ENCODE data around the gene POMGNT1.

POMGNT1 gene

GRCh38 chr1:46181343-46182260 is 16.6 kb downstream of the POMGNT1 start (continued):
- TF ChIP-seq ZBTB26 (tag by site-specific recombination; optimal IDR thresholded peaks at IDR 0.05), result no peak
- no peak for TF ChIP-seq ZBTB20 (tag by site-specific recombination; IDR thresholded peaks at IDR 0.05)
- TF ChIP-seq ZBTB10 (tag by site-specific recombination; IDR thresholded peaks at IDR 0.05), result peak; percentile 21; the same call in 1 of the 2 replicates
- TF ChIP-seq ZNF175 (tag by site-specific recombination; IDR thresholded peaks at IDR 0.05), result no peak
- peak; percentile 57; the same call in 1 of the 2 replicates for TF ChIP-seq ZBTB44 (tag by site-specific recombination; IDR thresholded peaks at IDR 0.05)
- TF ChIP-seq ZNF121 (tag by site-specific recombination; IDR thresholded peaks at IDR 0.05), result no peak
- no peak for TF ChIP-seq PRDM2 (tag by site-specific recombination; IDR thresholded peaks at IDR 0.05; ENCODE audit: borderline replicate concordance)
- no peak for TF ChIP-seq ZNF791 (tag by site-specific recombination; IDR thresholded peaks at IDR 0.05)
- TF ChIP-seq HIC1 (tag by site-specific recombination; IDR thresholded peaks at IDR 0.05), result no peak
- TF ChIP-seq ZNF843 (tag by site-specific recombination; IDR thresholded peaks at IDR 0.05), result peak; percentile 51
- no peak for TF ChIP-seq ZFP37 (tag by site-specific recombination; IDR thresholded peaks at IDR 0.05)
- TF ChIP-seq ZEB2 (tag by site-specific recombination; IDR thresholded peaks at IDR 0.05), result peak; percentile 30; the same call in 1 of the 2 replicates
- TF ChIP-seq ZNF785 (tag by site-specific recombination; IDR thresholded peaks at IDR 0.05), result no peak
- TF ChIP-seq SP3 (tag by site-specific recombination; IDR thresholded peaks at IDR 0.05), result no peak
- TF ChIP-seq ZNF660 (tag by site-specific recombination; IDR thresholded peaks at IDR 0.05), result no peak
- TF ChIP-seq ZNF792 (tag by site-specific recombination; IDR thresholded peaks at IDR 0.05), result no peak
- no peak for TF ChIP-seq INSM2 (tag by site-specific recombination; IDR thresholded peaks at IDR 0.05)
- peak; percentile 51; the same call in 1 of the 2 replicates for TF ChIP-seq PATZ1 (tag by site-specific recombination; IDR thresholded peaks at IDR 0.05)
- TF ChIP-seq KLF1 (tag by site-specific recombination; IDR thresholded peaks at IDR 0.05), result no peak
- 0 out of 2 replicates have a peak, but pooled peaks have one; percentile 22 for TF ChIP-seq ZBTB17 (tag by site-specific recombination; IDR thresholded peaks at IDR 0.05)
- no peak for TF ChIP-seq ZNF600 (tag by site-specific recombination; IDR thresholded peaks at IDR 0.05)
